GM19372 (cell line): ENCODE data around the gene DESI2.
"Not testable (repeated sequence)": the region's sequence is repeated elsewhere in the genome, so short reads cannot be mapped to it uniquely, and the experiment has no call there.

Experiments used
- ATAC-seq: cut with Tn5 transposase; IDR thresholded peaks from one replicate; pipeline ENCODE4 v1.9.1; 2021; ENCODE audit warnings: mild to moderate bottlenecking, low read depth, moderate library complexity; ENCODE audit not compliant: unreplicated experiment

The DESI2 gene

GRCh38 chr1:244654108-244655038, 1.4 kb downstream of the DESI2 start:
- ATAC-seq = no peak

GRCh38 chr1:244655186-244655585, 2.3 kb downstream of the DESI2 start:
- no peak for ATAC-seq

GRCh38 chr1:244657421-244657820, 4.5 kb downstream of the DESI2 start:
- no peak for ATAC-seq

GRCh38 chr1:244659694-244660093, 6.8 kb downstream of the DESI2 start:
- no peak for ATAC-seq

- ATAC-seq = no peak
Observed at GRCh38 chr1:244660595-244660994, 7.7 kb downstream of the DESI2 start.

GRCh38 chr1:244661569-244662312, 8.8 kb downstream of the DESI2 start:
- not testable (repeated sequence) for ATAC-seq

GRCh38 chr1:244662599-244662998, 9.7 kb downstream of the DESI2 start:
- no peak for ATAC-seq

GRCh38 chr1:244664353-244664752, 11.4 kb downstream of the DESI2 start:
- ATAC-seq = no peak

- ATAC-seq = no peak
Observed at GRCh38 chr1:244665771-244666217, 12.9 kb downstream of the DESI2 start.

- ATAC-seq = not testable (repeated sequence)
Observed at GRCh38 chr1:244666672-244667418, 13.9 kb downstream of the DESI2 start.

- ATAC-seq = no peak
Observed at GRCh38 chr1:244667797-244668196, 14.9 kb downstream of the DESI2 start.

- ATAC-seq = no peak
Observed at GRCh38 chr1:244672946-244673682, 20.2 kb downstream of the DESI2 start.

- ATAC-seq = no peak
Observed at GRCh38 chr1:244674446-244674845, 21.5 kb downstream of the DESI2 start.

- no peak for ATAC-seq
Observed at GRCh38 chr1:244675167-244675566, 22.2 kb downstream of the DESI2 start.

GRCh38 chr1:244678697-244679096, 25.8 kb downstream of the DESI2 start:
- no peak for ATAC-seq

- ATAC-seq = no peak
Observed at GRCh38 chr1:244680667-244681066, 27.7 kb downstream of the DESI2 start.

- ATAC-seq = not testable (repeated sequence)
Observed at GRCh38 chr1:244682087-244682486, 29.2 kb downstream of the DESI2 start.

- no peak for ATAC-seq
Observed at GRCh38 chr1:244695937-244696336, 43.0 kb downstream of the DESI2 start.

GRCh38 chr1:244699741-244700140, 46.8 kb downstream of the DESI2 start:
- no peak for ATAC-seq

- no peak for ATAC-seq
Observed at GRCh38 chr1:244700808-244701207, 47.9 kb downstream of the DESI2 start.
